H1 (cell line): Measurements from ENCODE around the gene WNK4. TPM values are rescaled to one million over a fixed set of nuclear protein-coding genes. Genes with fewer than 3 reads are reported as not detected.
A peak's percentile ranks its signal among the peaks of the same experiment; 100 is the strongest.

Source experiments
- ASH2L ChIP-seq: fragments of 200-600, 300-600 bp; sonication (generic); IDR thresholded peaks from one replicate; pipeline ENCODE4 v1.7.1; 2017; ENCODE audit warnings: low read length
- BRCA1 ChIP-seq: IDR thresholded peaks from 2 replicates; pipeline ENCODE4 v1.6.1; 2012; ENCODE audit warnings: low read depth, low read length, improper control_type of control experiment
- CBX5 ChIP-seq: fragments of 300-800, 300-1000 bp; sonication (generic); IDR thresholded peaks from 2 replicates; pipeline ENCODE4 v1.7.1; 2016; ENCODE audit warnings: antibody characterized with exemption, low read length, low read depth
- CEBPB ChIP-seq: IDR thresholded peaks from 2 replicates; pipeline ENCODE4 v1.6.1; 2012; ENCODE audit warnings: low read depth, low read length
- CREB1 ChIP-seq: IDR thresholded peaks from 2 replicates; pipeline ENCODE4 v1.6.1; 2012; ENCODE audit warnings: inconsistent platforms
- CTBP2 ChIP-seq: IDR thresholded peaks from 2 replicates; pipeline ENCODE4 v1.7.0; 2011; ENCODE audit warnings: borderline replicate concordance, mild to moderate bottlenecking, moderate library complexity, mixed read lengths, low read length; ENCODE audit not compliant: insufficient read depth, insufficient read length
- EP300 ChIP-seq, 2 experiments: IDR thresholded peaks; 1 replicate in 1 of 2; 2 replicates in 1 of 2; pipeline ENCODE4 v1.6.1; 2011 to 2012; ENCODE audit warnings: low read depth in 2 of 2, low read length in 2 of 2, mild to moderate bottlenecking in 2 of 2, borderline replicate concordance in 1 of 2, inconsistent platforms in 1 of 2, moderate library complexity in 1 of 2
- FOSL1 ChIP-seq: IDR thresholded peaks from 2 replicates; pipeline ENCODE4 v1.6.1; 2011; ENCODE audit warnings: mild to moderate bottlenecking, low read depth, low read length, moderate library complexity; ENCODE audit not compliant: insufficient read depth
- GABPA ChIP-seq: IDR thresholded peaks from 2 replicates; pipeline ENCODE4 v1.6.1; 2011; ENCODE audit warnings: mild to moderate bottlenecking, low read length, moderate library complexity, borderline replicate concordance; ENCODE audit not compliant: insufficient read depth
- HDAC2 ChIP-seq, 2 experiments: fragments of 300-600 bp in 1 of 2; sonication (generic) in 1 of 2; IDR thresholded peaks; 2 replicates each; pipeline ENCODE4 v1.6.1; 2011 to 2012; ENCODE audit warnings: low read depth in 2 of 2, low read length in 2 of 2, mild to moderate bottlenecking in 2 of 2, moderate library complexity in 2 of 2, borderline replicate concordance in 1 of 2, inconsistent platforms in 1 of 2
- HDAC6 ChIP-seq: IDR thresholded peaks from one replicate; pipeline ENCODE4 v1.7.1; 2012; ENCODE audit warnings: low read depth, mild to moderate bottlenecking, inconsistent platforms, low read length, moderate library complexity
- JUN ChIP-seq: IDR thresholded peaks from 2 replicates; pipeline ENCODE4 v1.6.1; 2011; ENCODE audit warnings: low read depth, mild to moderate bottlenecking, improper control_type of control experiment, low read length
- NANOG ChIP-seq: IDR thresholded peaks from 2 replicates; pipeline ENCODE4 v1.6.1; 2011; ENCODE audit warnings: low read length, low read depth, mild to moderate bottlenecking, inconsistent platforms; ENCODE audit not compliant: insufficient read depth, poor library complexity, severe bottlenecking
- POLR2A ChIP-seq, 2 experiments: IDR thresholded peaks; 1 replicate in 1 of 2; 2 replicates in 1 of 2; pipeline ENCODE4 v1.6.1; 2011; ENCODE audit warnings: low read depth in 2 of 2, low read length in 2 of 2, mild to moderate bottlenecking in 2 of 2; ENCODE audit errors: control extremely low read depth in 1 of 2
- SAP30 ChIP-seq: fragments of 300-600 bp; sonication (generic); IDR thresholded peaks from 2 replicates; pipeline ENCODE4 v1.7.1; 2012; ENCODE audit warnings: low read length, moderate library complexity, mild to moderate bottlenecking, inconsistent platforms; ENCODE audit not compliant: insufficient read depth, insufficient replicate concordance
- SP2 ChIP-seq: IDR thresholded peaks from 2 replicates; pipeline ENCODE4 v1.6.1; 2012; ENCODE audit warnings: mild to moderate bottlenecking, low read length, inconsistent platforms
- TAF1 ChIP-seq: IDR thresholded peaks from 2 replicates; pipeline ENCODE4 v1.6.1; 2011; ENCODE audit warnings: mild to moderate bottlenecking, low read depth, low read length
- TCF12 ChIP-seq: IDR thresholded peaks from 2 replicates; pipeline ENCODE4 v1.6.1; 2011; ENCODE audit warnings: low read depth, mild to moderate bottlenecking, low read length
- YY1 ChIP-seq: IDR thresholded peaks from 2 replicates; pipeline ENCODE4 v1.6.1; 2011; ENCODE audit warnings: low read depth, mild to moderate bottlenecking, low read length
- ZNF274 ChIP-seq: IDR thresholded peaks from 2 replicates; pipeline ENCODE4 v1.7.0; 2012; ENCODE audit warnings: low read length, borderline replicate concordance; ENCODE audit errors: extremely low read depth
- polyA plus RNA-seq, 7 experiments: library from polyadenylated mRNA; depleted of rRNA in 3 of 7; stranded (reverse) in 5 of 7; unstranded in 2 of 7; fragments of >200 nt in 5 of 7; fragments of 200-250 nt in 2 of 7; gene quantifications; 1 replicate in 5 of 7; 2 replicates in 1 of 7; 4 replicates in 1 of 7; pipeline versions ENCODE4 v1.2.1 to v1.2.3, GENCODE V29; 2011 to 2013; ENCODE audit warnings: missing spikeins in 2 of 7, mixed read lengths in 2 of 7
- total RNA-seq: library from RNA; stranded (reverse); fragmentation: NEBNext Ultra II Directional; extraction: Animal tissue kit (Norgen Biotek cat#: 25700); gene quantifications from 2 replicates; pipeline ENCODE4 v1.2.1, GENCODE V29; 2021
- TF ChIP-seq, protein P1 (sequence below): IDR thresholded peaks from 2 replicates; pipeline ENCODE4 v1.6.1; 2012; ENCODE audit warnings: low read length, inconsistent platforms
- TF ChIP-seq, protein P2 (sequence below): IDR thresholded peaks from 2 replicates; pipeline ENCODE4 v1.6.1; 2012; ENCODE audit warnings: inconsistent platforms

WNK4 gene
- total and polyA plus RNA-seq, 2 of the 8 experiments (the other 6 are each of a cell fraction or from before 2014, with no cell fraction given) = 0.21 to 1.7 TPM

DNA sequence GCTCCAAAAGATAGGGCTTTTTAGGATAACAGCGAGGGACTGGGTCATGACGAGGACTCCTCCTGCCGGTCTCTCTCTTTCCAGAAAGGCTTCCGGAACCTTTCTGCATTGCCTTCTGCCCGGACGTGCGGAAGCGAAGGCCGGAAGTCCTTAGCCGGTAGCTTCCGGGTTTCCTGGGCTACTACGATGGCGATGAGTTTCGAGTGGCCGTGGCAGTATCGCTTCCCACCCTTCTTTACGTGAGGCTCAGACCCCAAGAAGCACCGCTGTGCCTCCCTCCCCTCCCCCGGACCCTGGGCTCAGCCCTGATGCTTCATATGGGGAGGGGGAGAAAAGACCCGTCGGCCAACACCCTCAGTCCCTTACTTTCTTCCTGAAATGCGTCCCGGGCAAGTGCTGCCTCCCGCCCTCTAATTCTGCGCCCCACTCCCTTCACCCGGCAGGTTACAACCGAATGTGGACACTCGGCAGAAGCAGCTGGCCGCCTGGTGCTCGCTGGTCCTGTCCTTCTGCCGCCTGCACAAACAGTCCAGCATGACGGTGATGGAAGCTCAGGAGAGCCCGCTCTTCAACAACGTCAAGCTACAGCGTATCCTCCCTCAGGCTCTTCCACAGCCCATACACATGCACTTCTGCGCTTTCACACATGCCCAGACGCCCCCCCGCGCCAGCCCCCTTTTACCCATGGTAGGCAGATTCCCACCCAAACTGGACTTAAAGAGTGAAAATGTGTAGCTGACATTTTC, 6.9 kb upstream of the WNK4 start, which contains the start of gene VPS25 (continued):
- TF ChIP-seq GABPA = peak; percentile 100
- no peak for TF ChIP-seq CBX5
- no peak for TF ChIP-seq TCF12
- TF ChIP-seq SAP30 = peak; percentile 28
- TF ChIP-seq, protein P1, sequence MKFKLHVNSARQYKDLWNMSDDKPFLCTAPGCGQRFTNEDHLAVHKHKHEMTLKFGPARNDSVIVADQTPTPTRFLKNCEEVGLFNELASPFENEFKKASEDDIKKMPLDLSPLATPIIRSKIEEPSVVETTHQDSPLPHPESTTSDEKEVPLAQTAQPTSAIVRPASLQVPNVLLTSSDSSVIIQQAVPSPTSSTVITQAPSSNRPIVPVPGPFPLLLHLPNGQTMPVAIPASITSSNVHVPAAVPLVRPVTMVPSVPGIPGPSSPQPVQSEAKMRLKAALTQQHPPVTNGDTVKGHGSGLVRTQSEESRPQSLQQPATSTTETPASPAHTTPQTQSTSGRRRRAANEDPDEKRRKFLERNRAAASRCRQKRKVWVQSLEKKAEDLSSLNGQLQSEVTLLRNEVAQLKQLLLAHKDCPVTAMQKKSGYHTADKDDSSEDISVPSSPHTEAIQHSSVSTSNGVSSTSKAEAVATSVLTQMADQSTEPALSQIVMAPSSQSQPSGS = peak; percentile 62; the same call in 1 of the 2 replicates
- peak; percentile 72 to 97 for TF ChIP-seq POLR2A (IDR thresholded peaks at IDR 0.05; ENCODE audit: control extremely low read depth in 1 of 2, low read depth in 2 of 2, low read length in 2 of 2)
- TF ChIP-seq CTBP2 = no peak
- no peak for TF ChIP-seq HDAC6
- TF ChIP-seq ASH2L = peak; percentile 88
- TF ChIP-seq BRCA1 = no peak
- TF ChIP-seq EP300 (IDR thresholded peaks at IDR 0.05; ENCODE audit: borderline replicate concordance in 1 of 2, low read depth in 2 of 2, low read length in 2 of 2) = peak in 1 of 2 experiments; percentile 69; a peak in 1 of 3 replicates
- TF ChIP-seq ZNF274 = no peak
- TF ChIP-seq NANOG = no peak
- TF ChIP-seq FOSL1 = no peak
- TF ChIP-seq CREB1 = no peak
- TF ChIP-seq YY1 = peak; percentile 66
- TF ChIP-seq JUN = no peak
- TF ChIP-seq SP2 = no peak
- TF ChIP-seq, protein P2, sequence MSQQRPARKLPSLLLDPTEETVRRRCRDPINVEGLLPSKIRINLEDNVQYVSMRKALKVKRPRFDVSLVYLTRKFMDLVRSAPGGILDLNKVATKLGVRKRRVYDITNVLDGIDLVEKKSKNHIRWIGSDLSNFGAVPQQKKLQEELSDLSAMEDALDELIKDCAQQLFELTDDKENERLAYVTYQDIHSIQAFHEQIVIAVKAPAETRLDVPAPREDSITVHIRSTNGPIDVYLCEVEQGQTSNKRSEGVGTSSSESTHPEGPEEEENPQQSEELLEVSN = no peak
- TF ChIP-seq CEBPB = no peak
- peak; percentile 100 for TF ChIP-seq TAF1
- no peak for TF ChIP-seq HDAC2 (IDR thresholded peaks at IDR 0.05; ENCODE audit: borderline replicate concordance in 1 of 2, low read depth in 2 of 2, low read length in 2 of 2)
